GM12878 (cell line): ENCODE measurements around the gene RPUSD1. TPM values are rescaled to one million over a fixed set of nuclear protein-coding genes. Genes with fewer than 3 reads are reported as not detected.

ENCODE experiments used
- ATAC-seq: fragments of 200-7000 bp; cut with Tn5 transposase; 3 replicates; pipeline ENCODE4 v1.9.1; 2020; ENCODE audit warnings: mild to moderate bottlenecking, moderate library complexity
- BruUV-seq: library from RNA; stranded (reverse); fragments of 400-500 nt; replicated peaks from 2 replicates; lab custom pipeline; 2021; lab: Mats Ljungman, UMichigan
- CTCF ChIA-PET: fragments of 300-600 bp; sonication (Branson Sonifier 250); formaldehyde crosslinking; extraction: SDS; loops from one replicate; lab custom pipeline; 2021; ENCODE audit warnings: inconsistent platforms; lab: Yijun Ruan, JAX
- POLR2A ChIA-PET: fragments of 350-600 bp; formaldehyde crosslinking; extraction: SDS; loops from one replicate; lab custom pipeline; 2021; ENCODE audit warnings: inconsistent platforms; lab: Charles Lee
- RAD21 ChIA-PET: fragments of 300-600 bp; sonication (Branson Sonifier 250); formaldehyde crosslinking; loops from one replicate; lab custom pipeline; 2023; ENCODE audit warnings: antibody characterized with exemption; ENCODE audit not compliant: unreplicated experiment; lab: Charles Lee
- SMC1A ChIA-PET: fragments of 300-600 bp; sonication (Branson Sonifier 250); formaldehyde crosslinking; loops from one replicate; lab custom pipeline; 2023; ENCODE audit not compliant: unreplicated experiment, uncharacterized antibody; lab: Charles Lee
- DNase-seq: peaks from one replicate; pipeline ENCODE4 v3.0.0-alpha.2; 2011; ENCODE audit warnings: low read depth, low spot score
- FAIRE-seq: peaks from 3 replicates; lab custom pipeline; 2011; peaks lifted over from hg19 to GRCh38; lab: Jason Lieb, UNC
- H2AFZ ChIP-seq: 2 replicates; pipeline ENCODE4 v1.6.0; 2011; ENCODE audit warnings: low read depth, low read length, control low read depth; ENCODE audit not compliant: control insufficient read depth
- H3K27ac ChIP-seq: 2 replicates; pipeline ENCODE4 v1.5.1; 2011; ENCODE audit warnings: control low read depth; ENCODE audit not compliant: control insufficient read depth, insufficient read depth
- H3K27me3 ChIP-seq, 2 experiments: replicated peaks in 1 of 2; 2 replicates each; pipeline versions ENCODE4 v1.6.0 to v1.6.1; 2011; ENCODE audit warnings: low read length in 1 of 2; ENCODE audit not compliant: control insufficient read depth in 2 of 2, insufficient read depth in 2 of 2
- H3K36me3 ChIP-seq, 2 experiments: 2 replicates each; pipeline ENCODE4 v1.5.1; 2011; ENCODE audit warnings: low read length in 1 of 2; ENCODE audit not compliant: control insufficient read depth in 2 of 2, insufficient read depth in 2 of 2
- H3K4me1 ChIP-seq: 2 replicates; pipeline ENCODE4 v1.6.1; 2011; ENCODE audit warnings: mild to moderate bottlenecking, low read length, moderate library complexity, mixed read lengths; ENCODE audit not compliant: control insufficient read depth, insufficient read depth
- H3K4me2 ChIP-seq: 2 replicates; pipeline ENCODE4 v1.6.0; 2011; ENCODE audit warnings: control low read depth; ENCODE audit not compliant: control insufficient read depth, insufficient read depth
- H3K4me3 ChIP-seq: fragments of 200-600 bp; sonication (generic); 2 replicates; pipeline ENCODE4 v1.5.1; 2016
- H3K79me2 ChIP-seq: 2 replicates; pipeline ENCODE4 v1.6.0; 2011; ENCODE audit warnings: low read length; ENCODE audit not compliant: control insufficient read depth, insufficient read depth
- H3K9ac ChIP-seq: 2 replicates; pipeline ENCODE4 v1.8.0; 2011; ENCODE audit warnings: low read length, control low read depth, mixed read lengths; ENCODE audit not compliant: control insufficient read depth, insufficient read depth
- H3K9me3 ChIP-seq: replicated peaks from 3 replicates; pipeline ENCODE4 v1.5.1; 2011; ENCODE audit warnings: mild to moderate bottlenecking, low read length; ENCODE audit not compliant: control insufficient read depth, insufficient read depth
- H4K20me1 ChIP-seq: 2 replicates; pipeline ENCODE4 v1.6.0; 2011; ENCODE audit not compliant: control insufficient read depth, insufficient read depth
- EGR1 ChIP-seq, 2 experiments: IDR thresholded peaks; 1 replicate in 1 of 2; 2 replicates in 1 of 2; pipeline ENCODE4 v1.6.1; 2011 to 2012; ENCODE audit warnings: low read depth in 2 of 2, low read length in 2 of 2, borderline replicate concordance in 1 of 2, mild to moderate bottlenecking in 1 of 2, moderate library complexity in 1 of 2
- HDAC2 ChIP-seq: fragments of 200-600 bp; sonication (generic); IDR thresholded peaks from 2 replicates; pipeline ENCODE4 v1.6.1; 2017
- KAT2A ChIP-seq: conservative IDR thresholded peaks from 2 replicates; pipeline ENCODE4 v1.6.1; 2011; ENCODE audit warnings: low read depth, low read length; ENCODE audit not compliant: control insufficient read depth
- SREBF1 ChIP-seq: IDR thresholded peaks from 2 replicates; pipeline ENCODE4 v1.6.1; 2012; ENCODE audit warnings: mild to moderate bottlenecking, low read length
- USF1 ChIP-seq: IDR thresholded peaks from 2 replicates; pipeline ENCODE4 v1.6.1; 2011; ENCODE audit warnings: borderline replicate concordance, low read depth, mild to moderate bottlenecking, moderate library complexity, mixed read lengths, low read length; ENCODE audit not compliant: insufficient read depth; ENCODE audit errors: extremely low read length
- ZBTB4 ChIP-seq: fragments of 450-650 bp; formaldehyde crosslinking; IDR thresholded peaks from 2 replicates; pipeline ENCODE4 v1.4.0; 2022; ENCODE audit warnings: mild to moderate bottlenecking, moderate library complexity
- ZNF207 ChIP-seq: fragments of 450-650 bp; IDR thresholded peaks from 2 replicates; pipeline ENCODE4 v1.6.1; 2014; ENCODE audit warnings: antibody characterized with exemption, mild to moderate bottlenecking, borderline replicate concordance
- WGBS: methylation state at CpG from one replicate; pipeline ENCODE4 v1.1.6; 2016; ENCODE audit warnings: low lambda C conversion rate; ENCODE audit not compliant: insufficient replicate concordance, insufficient coverage; ENCODE audit errors: missing lambda C conversion rate; 5-methylcytosine and 5-hydroxymethylcytosine counted together
- in situ Hi-C: fragments of 300-500 bp; cut with MboI; formaldehyde crosslinking; loops from 9 replicates; pipeline ENCODE4 v1.14.3; 2018; ENCODE audit warnings: mixed read lengths
- intact Hi-C: fragments of 100-400 bp; cut with micrococcal nuclease; formaldehyde crosslinking; loops from one replicate; pipeline ENCODE4 v1.14.2; 2022; ENCODE audit not compliant: unreplicated experiment
- polyA plus RNA-seq, 11 experiments: library from polyadenylated mRNA; depleted of rRNA in 4 of 11; unstranded in 6 of 11; stranded (reverse) in 5 of 11; fragments of >200 nt; fragmentation: Nextera tagmentation in 4 of 11; fragmentation: Illumina TruSeq in 1 of 11; extraction: Ambion mirVana in 4 of 11; extraction: Trizol in 1 of 11; gene quantifications; 1 replicate in 1 of 11; 2 replicates in 10 of 11; pipeline versions ENCODE4 v1.2.1 to v1.2.3, GENCODE V29; 2011 to 2016; ENCODE audit warnings: inconsistent platforms in 2 of 11, missing spikeins in 2 of 11, low read depth in 1 of 11
- total RNA-seq, 4 experiments: library from RNA; depleted of rRNA in 3 of 4; stranded (reverse); fragments of >200 nt in 3 of 4; fragmentation: Illumina TruSeq in 1 of 4; extraction: Trizol in 1 of 4; gene quantifications; 2 replicates each; pipeline versions ENCODE4 v1.2.1 to v1.2.3, GENCODE V29; 2013 to 2021

Gene RPUSD1
- total and polyA plus RNA-seq, 10 of the 15 experiments (the other 5 are each of a cell fraction or from before 2014, with no cell fraction given), result 0.55 to 49.9 (median 21.1) TPM

GRCh38 chr16:799948-800833 lies 12.0 kb upstream of the RPUSD1 start, which contains the start of gene GNG13:
Gene GNG13 (minus strand): TSS chr16:800734. CDS start chr16:799077, 1,657 bp downstream.
- no peak within 1 kb of the TSS for H3K4me2 ChIP-seq
- no peaks in the 10 kb centered on the region for H3K9me3 ChIP-seq
- in situ Hi-C loops, result no loop called here
- no peak for TF ChIP-seq SREBF1
- H3K9ac ChIP-seq, result no peak within 1 kb of the TSS
- SMC1A ChIA-PET, result no interaction called here
- H3K4me1 ChIP-seq, result no peaks in the 10 kb centered on the region
- DNase-seq (no peak), FAIRE-seq (no peak), ATAC-seq (peak; percentile 11; the same call in 1 of the 3 replicates)
- H2AFZ ChIP-seq, result no peak within 1 kb of the TSS
- intact Hi-C loops, result no loop called here
- no peaks in the 10 kb centered on the region for H3K79me2 ChIP-seq
- no TSS peak for BruUV-seq
- H3K4me3 ChIP-seq, result no peak within 1 kb of the TSS
- peaks cover 0 to 2% of the 10 kb centered on the region in 2 experiments; a peak in 3 of 4 replicates for H3K27me3 ChIP-seq
- 8% methylated on average over 50 of the region's 57 CpGs for WGBS
- CTCF ChIA-PET, result no interaction called here
- no peaks in the 10 kb centered on the region for H4K20me1 ChIP-seq
- RAD21 ChIA-PET, result no interaction called here
- no peak within 1 kb of the TSS for H3K27ac ChIP-seq
- POLR2A ChIA-PET, result no interaction called here
- no peaks in the 10 kb centered on the region; a peak in 2 of 4 replicates for H3K36me3 ChIP-seq

GRCh38 chr16:799111-799947 lies 11.1 kb upstream of the RPUSD1 start:
- ChIA-PET CTCF (no interaction called here), SMC1A (no interaction called here)
- in situ Hi-C loops, result no loop called here
- no peak for TF ChIP-seq KAT2A
- no peak for TF ChIP-seq ZNF207
- no peak for TF ChIP-seq HDAC2
- TF ChIP-seq ZBTB4, result no peak
- no peak for TF ChIP-seq EGR1 (IDR thresholded peaks at IDR 0.05; ENCODE audit: borderline replicate concordance in 1 of 2, low read depth in 2 of 2, low read length in 2 of 2)
- TF ChIP-seq USF1, result no peak

More at GRCh38 chr16:799111-799947, 11.1 kb upstream of the RPUSD1 start:
- peak; percentile 32 for ATAC-seq
- Histone ChIP-seq H3K4me3 (no peak overlapping the region), H3K4me1 (no peaks in the 10 kb centered on the region), H3K79me2 (no peaks in the 10 kb centered on the region), H3K27ac (no peak overlapping the region), H3K36me3 (no peaks in the 10 kb centered on the region; a peak in 2 of 4 replicates), H3K27me3 (peaks cover 0 to 2% of the 10 kb centered on the region in 2 experiments; a peak in 3 of 4 replicates), H4K20me1 (no peaks in the 10 kb centered on the region), H2AFZ (no peak overlapping the region), H3K9ac (no peak overlapping the region), H3K9me3 (no peaks in the 10 kb centered on the region), H3K4me2 (no peak overlapping the region)
- ChIA-PET RAD21 (no interaction called here), POLR2A (no interaction called here)
- intact Hi-C loops, result no loop called here
- no peak for DNase-seq
- no peak for FAIRE-seq
- 22% methylated on average over 18 of the region's 22 CpGs for WGBS
- no TSS peak for BruUV-seq
